H1 (cell line): Measurements from ENCODE around the gene HMCN2. TPM values are rescaled to one million over a fixed set of nuclear protein-coding genes. Genes with fewer than 3 reads are reported as not detected.

Experiments used
- CTCF ChIA-PET: fragments of 300-600 bp; sonication (Branson Sonifier 250); formaldehyde crosslinking; loops from one replicate; lab custom pipeline; 2021; ENCODE audit not compliant: partially characterized antibody; lab: Charles Lee
- POLR2A ChIA-PET: fragments of 300-600 bp; sonication (Branson Sonifier 250); formaldehyde crosslinking; loops from one replicate; lab custom pipeline; 2021; ENCODE audit warnings: inconsistent platforms; ENCODE audit not compliant: partially characterized antibody; lab: Charles Lee
- DNase-seq, 2 experiments: peaks; one replicate each; pipeline versions ENCODE4 v3.0.0 to v3.0.0-alpha.2; 2010 to 2022; ENCODE audit warnings: low spot score in 2 of 2, low read depth in 1 of 2, mixed read lengths in 1 of 2
- FAIRE-seq: peaks from 2 replicates; lab custom pipeline; 2011; peaks lifted over from hg19 to GRCh38; lab: Jason Lieb, UNC
- H2AFZ ChIP-seq: 2 replicates; pipeline ENCODE4 v1.8.1; 2012; ENCODE audit warnings: low read length, inconsistent platforms
- H2AK5ac ChIP-seq: 2 replicates; pipeline ENCODE4 v1.6.1; 2013; ENCODE audit warnings: low read depth, low read length
- H2BK120ac ChIP-seq: replicated peaks from 2 replicates; pipeline ENCODE3; 2013; ENCODE audit warnings: low read depth, low read length, inconsistent platforms
- H2BK12ac ChIP-seq: 2 replicates; pipeline ENCODE4 v1.6.1; 2013; ENCODE audit warnings: low read depth, low read length
- H2BK15ac ChIP-seq: 2 replicates; pipeline ENCODE4 v1.6.1; 2013; ENCODE audit warnings: low read length
- H2BK20ac ChIP-seq: 2 replicates; pipeline ENCODE4 v1.6.1; 2013; ENCODE audit warnings: low read length
- H2BK5ac ChIP-seq: 2 replicates; pipeline ENCODE4 v1.6.1; 2013; ENCODE audit warnings: low read depth, low read length
- H3K14ac ChIP-seq: 2 replicates; pipeline ENCODE4 v1.6.1; 2013; ENCODE audit warnings: inconsistent platforms; ENCODE audit not compliant: insufficient read length
- H3K18ac ChIP-seq: 2 replicates; pipeline ENCODE4 v1.6.1; 2013; ENCODE audit warnings: low read length; ENCODE audit errors: extremely low read depth
- H3K23ac ChIP-seq: 2 replicates; pipeline ENCODE4 v1.6.1; 2013; ENCODE audit warnings: inconsistent platforms; ENCODE audit not compliant: insufficient read length
- H3K23me2 ChIP-seq: 2 replicates; pipeline ENCODE4 v1.6.1; 2013; ENCODE audit warnings: low read depth, low read length
- H3K27ac ChIP-seq: 2 replicates; pipeline ENCODE4 v1.6.1; 2011; ENCODE audit warnings: low read depth, low read length, inconsistent platforms
- H3K27me3 ChIP-seq, 4 experiments: replicated peaks in 1 of 4; 1 replicate in 1 of 4; 2 replicates in 3 of 4; pipeline versions ENCODE4 v1.6.1 to v1.8.1; 2011 to 2013; ENCODE audit warnings: low read length in 3 of 4, mild to moderate bottlenecking in 3 of 4, inconsistent platforms in 2 of 4, mixed read lengths in 2 of 4, moderate library complexity in 1 of 4; ENCODE audit not compliant: control insufficient read depth in 3 of 4, insufficient read depth in 3 of 4; ENCODE audit errors: extremely low read depth in 1 of 4
- H3K36me3 ChIP-seq, 4 experiments: 2 replicates each; pipeline versions ENCODE4 v1.6.1 to v1.8.1; 2011 to 2013; ENCODE audit warnings: mild to moderate bottlenecking in 4 of 4, low read length in 3 of 4, moderate library complexity in 2 of 4, control low read depth in 1 of 4, inconsistent platforms in 1 of 4; ENCODE audit not compliant: insufficient read depth in 4 of 4, control insufficient read depth in 2 of 4
- H3K4ac ChIP-seq: replicated peaks from 2 replicates; pipeline ENCODE3; 2013; ENCODE audit warnings: low read length, low read depth, mixed read lengths, inconsistent platforms; ENCODE audit not compliant: insufficient read length
- H3K4me1 ChIP-seq, 4 experiments: replicated peaks in 1 of 4; 1 replicate in 1 of 4; 2 replicates in 3 of 4; pipeline versions ENCODE4 v1.6.1 to v1.8.1; 2011 to 2013; ENCODE audit warnings: low read length in 3 of 4, inconsistent platforms in 2 of 4, mixed read lengths in 1 of 4; ENCODE audit not compliant: insufficient read depth in 4 of 4, control insufficient read depth in 3 of 4
- H3K4me2 ChIP-seq, 2 experiments: 2 replicates each; pipeline versions ENCODE4 v1.6.1 to v1.8.1; 2011 to 2013; ENCODE audit warnings: low read depth in 2 of 2, low read length in 2 of 2, control low read depth in 1 of 2, inconsistent platforms in 1 of 2, mild to moderate bottlenecking in 1 of 2; ENCODE audit not compliant: insufficient read depth in 1 of 2
- H3K4me3 ChIP-seq, 4 experiments: fragments of 200-600, 300-600 bp in 1 of 4; sonication (generic), shearing (Covaris generic), sonication (Bioruptor Twin) in 1 of 4; 2 replicates each; pipeline versions ENCODE4 v1.5.1 to v1.8.1; 2011 to 2016; ENCODE audit warnings: low read length in 4 of 4, low read depth in 3 of 4, control low read depth in 2 of 4, inconsistent platforms in 2 of 4, mild to moderate bottlenecking in 2 of 4, mixed read lengths in 1 of 4, moderate library complexity in 1 of 4; ENCODE audit not compliant: insufficient read depth in 2 of 4; ENCODE audit errors: extremely low read depth in 1 of 4
- H3K56ac ChIP-seq: replicated peaks from 2 replicates; pipeline ENCODE3; 2013; ENCODE audit warnings: low read depth, mild to moderate bottlenecking, mixed read lengths, low read length, inconsistent platforms; ENCODE audit not compliant: insufficient read length
- H3K79me1 ChIP-seq: 2 replicates; pipeline ENCODE4 v1.6.1; 2013; ENCODE audit warnings: low read depth, low read length, control low read depth
- H3K79me2 ChIP-seq, 2 experiments: 2 replicates each; pipeline versions ENCODE4 v1.6.1 to v1.8.1; 2012 to 2013; ENCODE audit warnings: low read length in 2 of 2, mild to moderate bottlenecking in 2 of 2, inconsistent platforms in 1 of 2; ENCODE audit not compliant: insufficient read depth in 2 of 2, control insufficient read depth in 1 of 2
- H3K9ac ChIP-seq, 4 experiments: replicated peaks in 1 of 4; 1 replicate in 1 of 4; 2 replicates in 3 of 4; pipeline versions ENCODE4 v1.6.1 to v1.8.1; 2011 to 2013; ENCODE audit warnings: low read depth in 3 of 4, low read length in 3 of 4, control low read depth in 2 of 4, mild to moderate bottlenecking in 2 of 4, moderate library complexity in 2 of 4, inconsistent platforms in 1 of 4; ENCODE audit errors: extremely low read depth in 1 of 4
- H3K9me3 ChIP-seq, 2 experiments: 2 replicates each; pipeline versions ENCODE4 v1.6.1 to v1.8.1; 2012 to 2013; ENCODE audit warnings: mild to moderate bottlenecking in 2 of 2, moderate library complexity in 2 of 2, control low read depth in 1 of 2, inconsistent platforms in 1 of 2, low read depth in 1 of 2, low read length in 1 of 2, mixed read lengths in 1 of 2; ENCODE audit not compliant: insufficient read depth in 2 of 2
- H4K20me1 ChIP-seq, 2 experiments: replicated peaks in 1 of 2; 2 replicates each; pipeline versions ENCODE3 to v1.8.1; 2011 to 2013; ENCODE audit warnings: inconsistent platforms in 2 of 2, low read length in 2 of 2, mild to moderate bottlenecking in 1 of 2; ENCODE audit not compliant: insufficient read depth in 2 of 2, control insufficient read depth in 1 of 2
- H4K5ac ChIP-seq: 2 replicates; pipeline ENCODE4 v1.6.1; 2013; ENCODE audit warnings: low read length, low read depth, mixed read lengths, inconsistent platforms; ENCODE audit not compliant: insufficient read length
- H4K8ac ChIP-seq: 2 replicates; pipeline ENCODE4 v1.8.0; 2013; ENCODE audit warnings: mild to moderate bottlenecking, moderate library complexity, low read length, inconsistent platforms; ENCODE audit not compliant: insufficient read depth; ENCODE audit errors: extremely low read depth
- H4K91ac ChIP-seq: replicated peaks from 2 replicates; pipeline ENCODE3; 2013; ENCODE audit warnings: low read length, mixed read lengths, inconsistent platforms; ENCODE audit not compliant: insufficient read length
- CTCF ChIP-seq, 3 experiments: IDR thresholded peaks; 1 replicate in 2 of 3; 2 replicates in 1 of 3; pipeline versions ENCODE4 v1.5.1 to v1.6.1; 2011; ENCODE audit warnings: low read length in 3 of 3, mild to moderate bottlenecking in 3 of 3, inconsistent platforms in 2 of 3, low read depth in 1 of 3, moderate library complexity in 1 of 3; ENCODE audit not compliant: insufficient read depth in 1 of 3; ENCODE audit errors: control extremely low read depth in 1 of 3
- KDM4A ChIP-seq: IDR thresholded peaks from one replicate; pipeline ENCODE4 v1.7.1; 2012; ENCODE audit warnings: low read depth, mild to moderate bottlenecking, moderate library complexity, low read length, inconsistent platforms; ENCODE audit not compliant: severe bottlenecking
- MAX ChIP-seq: IDR thresholded peaks from 2 replicates; pipeline ENCODE4 v1.6.1; 2012; ENCODE audit warnings: inconsistent platforms
- RBBP5 ChIP-seq: IDR thresholded peaks from 2 replicates; pipeline ENCODE4 v1.7.1; 2012; ENCODE audit warnings: low read depth, mild to moderate bottlenecking, inconsistent platforms, low read length, moderate library complexity, borderline replicate concordance
- RXRA ChIP-seq: IDR thresholded peaks from 2 replicates; pipeline ENCODE4 v1.6.1; 2011; ENCODE audit warnings: low read depth, mild to moderate bottlenecking, low read length, moderate library complexity; ENCODE audit not compliant: insufficient read depth
- SP1 ChIP-seq: IDR thresholded peaks from 2 replicates; pipeline ENCODE4 v1.6.1; 2011; ENCODE audit warnings: low read depth, low read length
- SUZ12 ChIP-seq: fragments of 200-600 bp; sonication (generic); IDR thresholded peaks from 2 replicates; pipeline ENCODE4 v1.6.1; 2012; ENCODE audit warnings: mild to moderate bottlenecking, inconsistent platforms, low read length, moderate library complexity, mixed read lengths
- TBP ChIP-seq: IDR thresholded peaks from 2 replicates; pipeline ENCODE4 v1.6.1; 2011; ENCODE audit warnings: low read depth, low read length, improper control_type of control experiment
- WGBS, 2 experiments: shearing (Covaris generic) in 1 of 2; methylation state at CpG; one replicate each; pipeline versions ENCODE4 v1.1.6 to v1.1.7; 2013 to 2015; ENCODE audit warnings: low lambda C conversion rate in 2 of 2, mixed read lengths in 2 of 2, inconsistent platforms in 1 of 2, low coverage in 1 of 2, missing lambda C conversion rate in 1 of 2; ENCODE audit not compliant: insufficient replicate concordance in 2 of 2, insufficient coverage in 1 of 2, insufficient read length in 1 of 2; ENCODE audit errors: extremely low coverage in 1 of 2, missing lambda C conversion rate in 1 of 2; 5-methylcytosine and 5-hydroxymethylcytosine counted together
- polyA plus RNA-seq, 7 experiments: library from polyadenylated mRNA; depleted of rRNA in 3 of 7; stranded (reverse) in 5 of 7; unstranded in 2 of 7; fragments of >200 nt in 5 of 7; fragments of 200-250 nt in 2 of 7; gene quantifications; 1 replicate in 5 of 7; 2 replicates in 1 of 7; 4 replicates in 1 of 7; pipeline versions ENCODE4 v1.2.1 to v1.2.3, GENCODE V29; 2011 to 2013; ENCODE audit warnings: missing spikeins in 2 of 7, mixed read lengths in 2 of 7
- total RNA-seq: library from RNA; stranded (reverse); fragmentation: NEBNext Ultra II Directional; extraction: Animal tissue kit (Norgen Biotek cat#: 25700); gene quantifications from 2 replicates; pipeline ENCODE4 v1.2.1, GENCODE V29; 2021

The HMCN2 gene
- total and polyA plus RNA-seq, 2 of the 8 experiments (the other 6 are each of a cell fraction or from before 2014, with no cell fraction given) = 5.0 to 9.1 TPM

DNA sequence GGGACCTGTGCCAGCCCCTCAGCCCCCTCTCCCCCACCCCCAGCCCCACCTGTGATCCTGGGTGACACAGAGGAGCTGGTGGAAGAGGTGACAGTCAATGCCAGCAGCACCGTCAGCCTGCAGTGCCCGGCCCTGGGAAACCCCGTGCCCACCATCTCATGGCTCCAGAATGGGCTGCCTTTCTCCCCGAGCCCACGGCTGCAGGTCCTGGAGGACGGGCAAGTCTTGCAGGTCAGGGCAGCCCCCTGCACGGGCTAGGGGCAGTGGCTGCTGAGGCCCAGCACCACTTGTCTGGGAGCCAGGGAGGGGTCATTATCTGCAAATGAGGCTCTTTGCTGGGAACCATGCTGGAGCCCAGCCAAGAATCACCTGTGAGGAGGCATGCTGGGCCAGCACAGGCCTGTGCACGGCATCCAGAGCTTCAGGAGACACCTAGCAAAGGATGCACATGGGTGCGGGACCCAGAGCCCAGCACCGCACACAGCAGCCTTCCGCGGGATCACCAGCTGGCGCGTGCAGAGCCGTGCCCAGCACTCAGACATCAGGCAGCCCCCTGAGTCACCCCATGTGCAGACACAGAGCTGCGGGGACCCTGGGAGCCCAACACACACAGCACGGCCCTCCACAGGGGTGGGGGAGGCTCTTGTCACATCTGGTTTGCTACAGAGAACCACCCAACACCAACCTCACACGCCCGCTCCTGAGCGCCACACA is 117.2 kb downstream of the HMCN2 start:
- WGBS, 2 experiments = 95% methylated on average over 20 of the region's 20 CpGs; no CpG with 5 or more reads in 1 of the 2 experiments
- Histone ChIP-seq H3K4me2 (no peak overlapping the region), H2BK120ac (no peak overlapping the region), H3K79me2 (no peaks in the 10 kb centered on the region), H2AK5ac (no peak overlapping the region), H3K9me3 (no peaks in the 10 kb centered on the region), H3K56ac (no peak overlapping the region), H3K4me3 (no peak overlapping the region), H4K8ac (no peak overlapping the region), H4K20me1 (peaks cover 0 to 2% of the 10 kb centered on the region in 2 experiments), H3K23ac (no peak overlapping the region), H2BK20ac (no peak overlapping the region), H2BK12ac (no peak overlapping the region), H3K27me3 (no peaks in the 10 kb centered on the region), H2BK15ac (no peak overlapping the region), H3K18ac (no peak overlapping the region), H4K5ac (no peak overlapping the region), H3K27ac (no peak overlapping the region), H4K91ac (no peak overlapping the region), H3K4me1 (no peaks in the 10 kb centered on the region; a peak in 1 of 7 replicates), H3K79me1 (no peaks in the 10 kb centered on the region), H3K36me3 (peaks cover 0 to 4% (median 0%) of the 10 kb centered on the region in 4 experiments; a peak in 1 of 8 replicates), H3K4ac (no peak overlapping the region), H2AFZ (no peak overlapping the region), H3K14ac (no peak overlapping the region), H3K9ac (no peak overlapping the region), H3K23me2 (no peaks in the 10 kb centered on the region), H2BK5ac (no peak overlapping the region)
- no peak for FAIRE-seq
- CTCF ChIA-PET = interaction anchor here (0.6 to 2.4 kb wide), 9 partner anchors 12 to 338 kb away, joined by 3 to 7 read pairs (median 4); no protein-coding TSS in a partner anchor
- no peak for DNase-seq
- POLR2A ChIA-PET = interaction anchor here (0.5 to 1.7 kb wide), 5 partner anchors 8 to 65 kb away, joined by 3 read pairs; no protein-coding TSS in a partner anchor
- TF ChIP-seq MAX = no peak
- no peak for TF ChIP-seq RBBP5
- no peak for TF ChIP-seq SP1
- TF ChIP-seq CTCF (IDR thresholded peaks at IDR 0.05; ENCODE audit: control extremely low read depth in 1 of 3, insufficient read depth in 1 of 3, low read depth in 1 of 3, low read length in 3 of 3) = no peak
- no peak for TF ChIP-seq RXRA
- no peak for TF ChIP-seq SUZ12
- TF ChIP-seq TBP = no peak
- TF ChIP-seq KDM4A = no peak
